MV-4-11 (cell line): ENCODE data around the gene MYO1F.
A peak's percentile ranks its signal among the peaks of the same experiment; 100 is the strongest.
"Not testable (repeated sequence)": the region's sequence is repeated elsewhere in the genome, so short reads cannot be mapped to it uniquely, and the experiment has no call there.

ENCODE experiments used
- DNase-seq: peaks from one replicate; lab custom pipeline; 2025; lab: John Stamatoyannopoulos, UW

The MYO1F gene

GRCh38 chr19:8577247-8577646 is at the start of gene MYO1F:
TSS of gene MYO1F (minus strand) at chr19:8577442. CDS start at chr19:8577309, 133 bp downstream.
- DNase-seq, result peak; percentile 77

- no peak for DNase-seq
These were observed 49.6 kb upstream of the MYO1F start for GRCh38 chr19:8626842-8627241.

GRCh38 chr19:8622886-8623285 is 45.6 kb upstream of the MYO1F start:
- DNase-seq, result peak; percentile 24

- DNase-seq, result peak; percentile 67
These were observed 41.5 kb upstream of the MYO1F start for GRCh38 chr19:8618751-8619150.

- DNase-seq, result no peak
These were observed 40.7 kb upstream of the MYO1F start for GRCh38 chr19:8617984-8618383.

GRCh38 chr19:8617325-8617724 is 40.1 kb upstream of the MYO1F start:
- not testable (repeated sequence) for DNase-seq

GRCh38 chr19:8616861-8617260 is 39.6 kb upstream of the MYO1F start:
- DNase-seq, result no peak

- DNase-seq, result peak; percentile 82
These were observed 38.8 kb upstream of the MYO1F start for GRCh38 chr19:8615813-8616596.

- DNase-seq, result no peak
These were observed 37.8 kb upstream of the MYO1F start for GRCh38 chr19:8615024-8615423.

GRCh38 chr19:8614455-8614854 is 37.2 kb upstream of the MYO1F start:
- DNase-seq, result no peak

GRCh38 chr19:8612807-8613171 is 35.5 kb upstream of the MYO1F start:
- no peak for DNase-seq

GRCh38 chr19:8611877-8612806 is 34.9 kb upstream of the MYO1F start:
- DNase-seq, result no peak

- DNase-seq, result no peak
These were observed 34.2 kb upstream of the MYO1F start for GRCh38 chr19:8611391-8611876.

- DNase-seq, result no peak
These were observed 33.7 kb upstream of the MYO1F start for GRCh38 chr19:8610936-8611300.

GRCh38 chr19:8610041-8610935 is 33.0 kb upstream of the MYO1F start, which contains the start of gene ADAMTS10:
TSS of gene ADAMTS10 (minus strand) at chr19:8610715. CDS start at chr19:8605710, 5,005 bp downstream.
- no peak for DNase-seq

GRCh38 chr19:8609279-8610040 is 32.2 kb upstream of the MYO1F start:
- peak; percentile 60 for DNase-seq

- DNase-seq, result no peak
These were observed 31.7 kb upstream of the MYO1F start for GRCh38 chr19:8608941-8609278.

GRCh38 chr19:8607386-8607785 is 30.1 kb upstream of the MYO1F start:
- no peak for DNase-seq

- no peak for DNase-seq
These were observed 28.3 kb upstream of the MYO1F start for GRCh38 chr19:8605514-8605913.

- no peak for DNase-seq
These were observed 24.6 kb upstream of the MYO1F start for GRCh38 chr19:8601796-8602195.

GRCh38 chr19:8600816-8601215 is 23.6 kb upstream of the MYO1F start:
- DNase-seq, result no peak
